HPDE6-E6E7 (cell line): Measurements from ENCODE around the gene S1PR5.
A peak's percentile ranks its signal among the peaks of the same experiment; 100 is the strongest.

ENCODE experiments used
- DNase-seq: peaks from one replicate; pipeline ENCODE4 v3.0.0; 2011; ENCODE audit warnings: missing footprints; ENCODE audit errors: extremely low spot score

S1PR5 gene

GRCh38 chr19:10514211-10515145 is 2.8 kb downstream of the S1PR5 start:
- DNase-seq, result no peak

DNA sequence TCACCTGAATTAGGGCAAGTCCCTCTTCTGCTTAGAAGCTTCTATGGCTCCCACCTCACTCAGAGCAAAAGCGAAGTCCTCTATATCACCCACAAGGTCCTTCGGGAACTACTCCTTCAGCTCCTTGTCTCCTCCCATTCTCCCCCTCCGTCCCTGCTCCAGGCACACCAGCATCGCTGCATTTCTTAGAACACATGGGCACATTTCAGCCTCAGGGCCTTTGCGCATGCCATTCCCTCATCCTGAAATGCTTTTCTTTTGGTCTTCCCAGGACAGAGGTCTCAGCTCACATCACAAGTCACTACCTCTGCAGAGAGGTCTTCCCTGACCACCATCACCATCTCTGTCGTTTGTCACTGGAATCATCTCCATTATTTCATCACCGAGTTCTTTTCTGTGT is 4.0 kb downstream of the S1PR5 start:
- no peak for DNase-seq

GRCh38 chr19:10510301-10510802 is 6.9 kb downstream of the S1PR5 start:
- peak; percentile 43 for DNase-seq

- DNase-seq, result no peak
Observed at GRCh38 chr19:10508707-10509106, 8.5 kb downstream of the S1PR5 start.

- no peak for DNase-seq
Observed at GRCh38 chr19:10508036-10508435, 9.2 kb downstream of the S1PR5 start.

DNA sequence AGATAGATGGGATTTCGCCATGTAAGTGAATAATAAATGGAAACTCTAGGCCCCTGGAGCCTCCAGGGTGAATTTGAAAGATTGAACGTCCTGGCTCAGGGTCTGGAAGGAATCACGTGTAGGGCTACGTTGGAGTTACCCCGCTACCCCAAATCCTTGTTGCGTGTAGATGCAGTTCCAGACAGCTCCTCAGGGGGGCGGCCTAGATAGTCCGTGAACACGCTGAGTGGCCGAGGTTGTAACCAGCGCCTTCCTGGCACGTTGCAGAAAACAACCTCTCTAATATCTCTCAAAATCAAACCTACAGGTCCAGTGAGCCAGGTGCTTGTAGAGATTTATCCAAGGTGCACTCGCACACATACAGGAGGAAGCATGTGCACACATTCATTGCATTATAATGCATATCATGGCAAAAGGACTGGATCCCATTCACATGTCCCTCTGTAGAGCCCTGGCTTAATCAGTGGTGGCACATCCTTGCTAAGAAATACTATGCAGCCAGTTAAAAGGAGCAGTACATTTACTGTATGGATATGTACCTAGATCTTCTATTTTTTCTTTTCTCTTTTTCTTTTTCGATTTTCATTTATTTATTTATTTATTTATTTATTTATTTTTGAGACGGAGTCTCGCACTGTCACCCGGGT is 11.5 kb downstream of the S1PR5 start:
- DNase-seq, result no peak

DNA sequence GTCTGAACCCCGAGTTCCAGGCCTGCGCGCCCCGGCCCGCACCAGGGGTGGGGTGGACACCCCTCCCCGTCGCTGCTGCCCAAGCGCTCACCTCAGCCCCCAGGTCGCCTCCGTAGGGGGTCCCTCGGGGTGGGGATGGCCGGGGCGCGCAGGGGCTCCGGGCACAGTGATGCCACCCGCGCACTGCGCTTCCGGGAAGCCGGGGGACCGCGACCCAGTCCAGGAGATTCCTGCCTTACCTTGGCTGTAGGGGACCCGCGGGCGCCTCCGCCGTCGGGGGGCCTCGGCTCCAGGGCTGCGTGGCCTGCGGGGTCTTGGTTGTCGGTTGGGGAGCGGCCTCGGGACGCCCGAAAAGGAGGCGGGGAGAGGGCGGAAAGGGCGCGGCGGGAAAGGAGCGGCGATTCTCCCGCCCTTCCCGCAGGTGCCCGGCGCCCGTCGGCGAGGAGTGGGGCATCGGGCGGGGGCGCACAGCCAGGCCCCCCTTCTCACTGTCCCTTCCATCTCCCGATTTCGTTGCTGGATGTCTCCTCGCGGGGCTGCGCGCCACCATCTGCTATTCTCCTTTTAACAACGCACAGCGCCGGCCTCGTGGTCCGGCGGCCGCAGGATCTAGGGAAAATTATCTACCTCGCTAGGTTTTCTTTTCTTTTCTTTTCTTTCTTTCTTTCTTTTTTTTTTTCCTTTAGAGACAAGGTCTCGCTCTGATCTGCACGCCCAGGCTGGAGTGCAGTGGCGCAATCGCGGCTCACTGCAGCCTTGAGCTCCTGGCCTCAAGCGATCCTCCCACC is 14.1 kb downstream of the S1PR5 start, which contains the start of gene KEAP1:
Gene KEAP1 (minus strand): TSS at position 355 of the 788 bp plus-strand sequence. CDS start 3,323 bp downstream, outside the sequence.
- no peak for DNase-seq

DNA sequence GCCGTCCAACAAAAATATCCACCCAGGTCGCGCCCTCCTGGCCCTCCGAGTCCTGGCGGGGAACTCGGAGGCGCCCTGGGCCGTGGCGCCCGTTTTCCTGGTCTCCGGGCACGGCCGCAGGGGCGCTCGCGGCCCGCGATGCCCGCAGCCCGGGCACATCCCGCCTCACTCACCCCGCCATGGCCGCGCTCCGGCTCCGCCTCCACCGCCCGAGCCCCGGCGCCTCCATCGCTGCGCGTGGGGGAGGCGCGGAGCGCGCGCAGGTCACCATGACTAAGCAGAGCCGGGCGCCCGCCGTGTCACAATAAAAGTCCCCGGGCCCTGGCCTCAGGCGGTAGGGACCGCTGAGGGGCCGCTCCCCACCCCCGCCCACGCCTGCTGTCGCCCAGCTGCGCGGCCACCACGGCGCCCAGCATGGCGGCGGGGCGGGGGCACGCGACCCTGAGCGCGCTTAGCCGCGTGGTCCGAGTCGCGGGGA is 14.7 kb downstream of the S1PR5 start:
- DNase-seq, result peak; percentile 86

GRCh38 chr19:10501971-10502523 is 15.2 kb downstream of the S1PR5 start:
- no peak for DNase-seq

DNA sequence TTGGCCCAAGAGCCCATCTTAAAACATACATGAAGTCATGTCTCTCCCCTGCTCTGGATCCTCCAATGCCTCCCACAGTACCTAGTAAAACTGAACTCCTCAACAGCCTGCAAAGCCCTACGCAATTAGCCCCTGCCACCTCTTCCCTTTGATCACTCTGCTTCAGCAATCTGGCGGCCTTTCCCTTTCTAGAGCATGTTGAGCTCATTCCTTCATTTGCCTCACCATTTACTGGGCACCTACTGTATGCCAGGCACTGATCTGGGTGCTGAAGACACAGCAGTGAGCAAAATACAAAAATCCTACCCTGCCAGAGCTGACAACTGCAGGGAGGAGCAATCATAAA is 17.0 kb downstream of the S1PR5 start:
- DNase-seq, result no peak

GRCh38 chr19:10499550-10500246 is 17.5 kb downstream of the S1PR5 start:
- DNase-seq, result no peak

DNA sequence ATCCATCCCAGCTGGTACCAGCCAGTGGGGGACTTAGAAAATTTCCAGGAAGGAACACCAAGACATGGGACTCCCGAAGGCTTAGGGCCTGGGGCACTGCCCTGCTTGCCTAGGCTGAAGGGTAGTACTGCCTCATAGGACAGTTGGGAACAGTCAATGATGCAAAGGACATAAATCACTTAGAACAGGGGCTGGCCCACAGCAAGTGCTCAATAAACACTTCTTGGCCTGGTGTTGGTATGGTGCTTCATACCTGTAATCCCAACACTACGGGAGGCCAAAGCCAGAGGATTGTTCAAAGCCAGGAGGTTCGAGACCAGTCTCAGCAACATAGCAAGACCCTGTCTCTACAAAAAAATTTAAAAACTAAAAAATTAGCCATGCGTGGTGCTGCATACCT is 19.9 kb downstream of the S1PR5 start:
- no peak for DNase-seq

GRCh38 chr19:10491472-10492047 is 25.7 kb downstream of the S1PR5 start:
- DNase-seq, result no peak

DNA sequence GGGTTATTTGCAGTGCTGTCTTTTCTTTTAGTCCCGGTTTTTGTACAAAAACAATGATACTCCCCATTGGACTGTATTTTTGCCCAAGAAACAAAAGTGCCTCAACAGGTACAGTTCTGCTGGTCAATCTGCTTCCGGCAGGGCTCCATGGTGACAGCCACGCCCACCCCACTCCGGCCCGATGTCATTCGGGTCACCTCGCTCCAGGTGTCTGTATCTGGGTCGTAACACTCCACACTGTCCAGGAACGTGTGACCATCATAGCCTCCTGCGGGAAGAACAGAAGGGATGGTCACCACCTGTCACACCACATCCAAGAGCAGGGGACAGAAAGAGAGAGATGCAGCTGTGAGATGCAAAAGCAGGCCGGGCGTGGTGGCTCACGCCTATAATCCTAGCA is 30.7 kb downstream of the S1PR5 start:
- DNase-seq, result no peak

GRCh38 chr19:10478903-10479384 is 38.3 kb downstream of the S1PR5 start:
- DNase-seq, result peak; percentile 86

- DNase-seq, result no peak
Observed at GRCh38 chr19:10478476-10478875, 38.8 kb downstream of the S1PR5 start.

GRCh38 chr19:10474962-10475451 is 42.2 kb downstream of the S1PR5 start:
- no peak for DNase-seq

DNA sequence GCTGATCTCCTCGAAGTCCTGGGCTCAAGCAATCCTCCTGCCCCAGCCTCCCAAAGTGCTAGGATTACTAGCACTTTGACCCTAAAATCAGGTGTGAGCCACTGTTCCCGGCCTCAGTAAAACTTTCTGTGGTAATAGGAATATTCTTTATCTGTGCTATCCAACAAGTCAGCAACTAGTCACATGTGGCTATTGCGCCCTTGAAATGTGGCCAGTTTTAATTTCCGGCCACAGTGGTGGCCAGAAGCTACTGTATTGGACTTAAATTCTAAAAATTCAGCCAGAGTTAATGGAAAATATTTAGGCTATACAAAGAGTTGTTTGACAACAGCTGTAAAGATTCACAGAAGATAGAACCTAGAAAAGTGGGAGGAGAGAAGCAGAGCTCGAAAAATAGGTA is 44.1 kb downstream of the S1PR5 start:
- DNase-seq, result no peak

GRCh38 chr19:10471909-10472308 is 45.3 kb downstream of the S1PR5 start:
- no peak for DNase-seq

GRCh38 chr19:10468133-10468532 is 49.1 kb downstream of the S1PR5 start:
- DNase-seq, result no peak
